LNCaP clone FGC (cell line): ENCODE data around the gene ERBB4.
A peak's percentile ranks its signal among the peaks of the same experiment; 100 is the strongest.

ENCODE experiments used
- DNase-seq: peaks from one replicate; pipeline ENCODE4 v3.0.0-alpha.2; 2011; ENCODE audit warnings: low read depth
- H3K4me3 ChIP-seq: 2 replicates; pipeline ENCODE4 v1.5.1; 2011; ENCODE audit warnings: mild to moderate bottlenecking, low read depth, low read length, control low read depth
- CTCF ChIP-seq: IDR thresholded peaks from 2 replicates; pipeline ENCODE4 v1.5.1; 2012; ENCODE audit warnings: mild to moderate bottlenecking; ENCODE audit not compliant: control insufficient read depth, insufficient read depth; ENCODE audit errors: extremely low read depth

The ERBB4 gene

DNA sequence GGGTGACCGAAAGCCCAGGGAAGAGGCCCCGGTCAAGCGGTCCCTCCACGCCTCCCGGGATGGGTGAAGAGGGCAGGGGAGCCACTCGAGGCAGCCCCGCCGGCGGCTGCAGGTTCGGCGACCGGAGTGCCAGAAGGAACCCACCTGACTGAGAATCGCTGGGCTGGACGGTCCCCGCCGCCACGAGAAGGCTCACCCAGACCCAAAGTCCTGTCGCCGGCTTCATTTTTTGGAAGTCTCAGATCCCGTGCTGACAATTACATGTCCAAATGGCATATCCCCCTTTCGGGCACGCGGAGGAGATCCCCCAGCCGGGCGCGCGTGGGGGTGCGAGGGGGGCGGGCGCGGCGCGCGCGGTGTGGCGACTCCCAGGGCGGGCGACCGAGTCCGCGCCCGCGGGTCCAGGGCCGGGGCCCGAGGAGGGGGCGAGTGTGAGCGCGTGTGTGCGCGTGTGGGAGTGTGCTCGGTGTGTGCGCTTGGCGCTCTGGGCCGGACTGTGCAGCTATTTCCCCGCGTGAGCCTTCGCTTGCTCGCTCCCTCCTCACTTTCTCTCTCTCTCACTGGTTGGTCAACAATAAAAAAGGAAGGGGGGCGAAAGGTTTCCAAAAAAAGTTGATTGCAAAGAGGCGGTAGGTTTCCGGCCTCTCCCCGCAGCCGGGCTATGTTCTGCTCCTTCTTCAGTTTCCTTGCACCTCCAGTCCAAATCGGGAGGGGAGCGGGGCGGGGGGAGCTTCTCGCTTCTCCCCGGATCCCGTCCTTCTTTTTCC lies at the start of gene ERBB4:
Gene ERBB4 (minus strand): TSS at position 498 of the 767 bp plus-strand sequence. CDS start 272 bp downstream, at position 226.
- no peak for TF ChIP-seq CTCF
- no peak for DNase-seq
- H3K4me3 ChIP-seq: peak within 1 kb of the TSS; percentile 46

DNA sequence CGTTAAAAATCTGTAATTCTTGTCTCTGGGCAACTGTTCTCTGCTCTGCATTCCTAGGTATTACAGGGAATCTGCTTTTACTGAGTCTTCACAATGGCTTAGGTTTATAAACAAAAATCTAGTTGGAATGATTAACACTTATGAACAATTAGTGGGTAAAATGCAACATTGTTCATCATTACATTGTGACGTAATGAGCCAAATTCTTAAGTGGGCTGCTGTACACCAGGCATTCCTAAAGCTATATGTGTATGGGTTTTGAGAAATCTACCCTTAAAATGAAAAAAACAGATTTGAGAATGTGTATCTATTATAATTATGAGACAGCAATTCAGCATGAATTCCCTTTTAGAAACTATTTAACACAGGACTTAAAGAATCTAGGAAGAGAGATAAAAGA lies 41.5 kb upstream of the ERBB4 start:
- no peak for DNase-seq
- H3K4me3 ChIP-seq: no peak overlapping the region
- TF ChIP-seq CTCF: no peak

DNA sequence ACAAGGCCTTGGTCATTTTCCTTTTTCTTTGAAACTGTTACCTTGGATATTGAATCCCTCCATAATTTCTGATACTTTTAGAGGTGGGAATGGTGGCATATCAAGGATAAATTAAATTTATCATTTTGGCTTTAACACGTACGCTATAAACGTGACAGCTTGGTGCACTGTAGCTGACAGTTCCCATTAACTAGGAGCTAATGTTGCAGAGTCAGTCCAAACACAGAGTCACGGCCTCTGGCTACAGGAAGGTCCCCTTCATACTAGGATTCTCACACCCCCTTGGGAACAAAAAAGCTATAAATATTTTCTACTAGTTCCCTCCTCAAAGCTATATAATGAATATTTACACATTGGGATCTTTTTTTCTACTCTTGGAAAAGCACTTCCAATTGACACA lies 17.7 kb upstream of the ERBB4 start:
- DNase-seq: no peak
- H3K4me3 ChIP-seq: no peak overlapping the region
- TF ChIP-seq CTCF: no peak

DNA sequence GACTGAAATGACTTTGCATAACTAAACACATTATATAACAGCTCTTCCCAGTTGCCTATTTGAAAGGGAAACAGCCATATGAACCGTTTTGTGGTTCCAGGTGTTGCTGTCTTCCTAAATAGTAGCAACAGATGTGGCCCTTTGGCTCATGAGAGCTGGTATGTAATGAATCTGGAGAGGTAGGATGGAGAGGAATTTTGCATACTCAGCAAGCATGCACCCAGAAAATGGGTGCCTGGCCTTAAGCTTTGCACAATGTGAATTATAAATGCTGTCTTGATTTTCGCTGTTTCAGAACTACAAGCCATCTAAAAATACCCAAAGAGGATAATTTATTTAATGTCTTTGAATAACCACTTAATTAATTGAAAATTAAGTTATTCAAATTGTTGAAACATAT lies 15.6 kb upstream of the ERBB4 start:
- H3K4me3 ChIP-seq: no peak overlapping the region
- no peak for DNase-seq
- TF ChIP-seq CTCF: no peak

DNA sequence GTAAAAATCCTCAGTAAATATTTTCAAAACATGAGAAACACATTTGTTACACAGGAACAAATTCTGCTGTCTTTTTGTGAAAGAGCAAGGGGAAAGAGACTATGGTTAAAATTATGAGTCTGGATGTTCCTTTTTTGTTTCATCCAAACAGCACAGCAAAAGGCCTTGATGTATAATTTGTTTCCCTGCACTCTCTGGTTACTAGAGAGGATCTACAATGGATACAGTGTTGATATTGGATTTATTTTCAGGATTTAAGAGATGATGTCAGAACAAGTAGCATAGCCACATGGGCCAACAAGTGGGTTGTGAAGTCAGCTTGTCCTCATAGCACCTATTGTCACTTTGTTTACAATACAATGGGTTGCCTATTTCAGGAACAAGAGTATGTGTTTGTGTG lies 11.3 kb upstream of the ERBB4 start:
- no peak for TF ChIP-seq CTCF
- DNase-seq: no peak
- no peak overlapping the region for H3K4me3 ChIP-seq

DNA sequence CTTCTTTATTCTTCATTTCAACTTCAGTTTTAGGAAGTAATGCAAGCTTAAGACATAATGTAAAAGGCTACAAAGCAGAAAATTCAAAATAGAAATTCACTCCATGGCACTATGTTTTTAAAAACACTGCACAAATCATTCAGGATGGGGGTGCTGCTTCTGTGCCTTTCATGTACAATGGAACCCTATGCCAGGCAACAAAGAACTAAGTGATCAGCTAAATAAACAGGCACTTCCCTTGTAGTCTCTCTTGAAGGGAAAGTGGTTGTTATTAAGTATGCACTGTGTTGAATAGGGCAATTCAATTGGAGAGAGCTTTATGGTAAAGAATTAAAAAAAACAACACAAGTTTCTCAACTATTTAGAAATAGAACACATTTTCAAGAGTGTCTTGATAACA lies 10.9 kb upstream of the ERBB4 start:
- TF ChIP-seq CTCF: no peak
- H3K4me3 ChIP-seq: no peak overlapping the region
- DNase-seq: no peak

GRCh38 chr2:212548455-212548819 lies 9.8 kb upstream of the ERBB4 start:
- TF ChIP-seq CTCF: peak; percentile 60
- no peak overlapping the region for H3K4me3 ChIP-seq
- no peak for DNase-seq
